Stimulated activated CD8-positive, alpha-beta memory T cell treated with anti-CD3 and anti-CD28 coated beads, Interleukin-12 subunit alpha, Interleukin-12 subunit beta, amount 100 ng/mL, for 24 hours (primary cell): ENCODE data around the gene PQBP1.

ENCODE experiments used
- DNase-seq: peaks from one replicate; pipeline ENCODE4 v3.0.0-alpha.2; 2020; ENCODE audit errors: extremely low read depth

PQBP1 gene

GRCh38 chrX:48923771-48924170 is 26.0 kb downstream of the PQBP1 start:
- no peak for DNase-seq

- DNase-seq, result no peak
Measured at GRCh38 chrX:48924270-48924669, 26.5 kb downstream of the PQBP1 start.

- no peak for DNase-seq
Measured at GRCh38 chrX:48927123-48927522, 29.4 kb downstream of the PQBP1 start.

GRCh38 chrX:48927736-48928382 is 30.1 kb downstream of the PQBP1 start:
- no peak for DNase-seq

- DNase-seq, result no peak
Measured at GRCh38 chrX:48933757-48934156, 36.0 kb downstream of the PQBP1 start.

GRCh38 chrX:48934581-48935300 is 37.0 kb downstream of the PQBP1 start:
- no peak for DNase-seq

GRCh38 chrX:48935301-48935670 is 37.6 kb downstream of the PQBP1 start:
- DNase-seq, result no peak

- no peak for DNase-seq
Measured at GRCh38 chrX:48936429-48937053, 38.8 kb downstream of the PQBP1 start.

GRCh38 chrX:48937054-48937907 is 39.6 kb downstream of the PQBP1 start:
- DNase-seq, result peak; percentile 66

GRCh38 chrX:48938721-48939425 is 41.1 kb downstream of the PQBP1 start:
- DNase-seq, result no peak

GRCh38 chrX:48939524-48940228 is 41.9 kb downstream of the PQBP1 start:
- DNase-seq, result no peak

- DNase-seq, result no peak
Measured at GRCh38 chrX:48940404-48940955, 42.8 kb downstream of the PQBP1 start.

- DNase-seq, result no peak
Measured at GRCh38 chrX:48942895-48943294, 45.2 kb downstream of the PQBP1 start.

- no peak for DNase-seq
Measured at GRCh38 chrX:48945517-48946348, 48.0 kb downstream of the PQBP1 start.

GRCh38 chrX:48948589-48948988 is 50.9 kb downstream of the PQBP1 start:
- DNase-seq, result no peak
